GM18861 (cell line): ENCODE results near the gene IGF2.

Experiments used
- ATAC-seq: cut with Tn5 transposase; IDR thresholded peaks from one replicate; pipeline ENCODE4 v1.9.1; 2021; ENCODE audit not compliant: unreplicated experiment

IGF2 gene

GRCh38 chr11:2137202-2138067 lies 1.8 kb downstream of the IGF2 start:
- no peak for ATAC-seq

- no peak for ATAC-seq
These were observed 2.3 kb downstream of the IGF2 start for GRCh38 chr11:2136952-2137201.

DNA sequence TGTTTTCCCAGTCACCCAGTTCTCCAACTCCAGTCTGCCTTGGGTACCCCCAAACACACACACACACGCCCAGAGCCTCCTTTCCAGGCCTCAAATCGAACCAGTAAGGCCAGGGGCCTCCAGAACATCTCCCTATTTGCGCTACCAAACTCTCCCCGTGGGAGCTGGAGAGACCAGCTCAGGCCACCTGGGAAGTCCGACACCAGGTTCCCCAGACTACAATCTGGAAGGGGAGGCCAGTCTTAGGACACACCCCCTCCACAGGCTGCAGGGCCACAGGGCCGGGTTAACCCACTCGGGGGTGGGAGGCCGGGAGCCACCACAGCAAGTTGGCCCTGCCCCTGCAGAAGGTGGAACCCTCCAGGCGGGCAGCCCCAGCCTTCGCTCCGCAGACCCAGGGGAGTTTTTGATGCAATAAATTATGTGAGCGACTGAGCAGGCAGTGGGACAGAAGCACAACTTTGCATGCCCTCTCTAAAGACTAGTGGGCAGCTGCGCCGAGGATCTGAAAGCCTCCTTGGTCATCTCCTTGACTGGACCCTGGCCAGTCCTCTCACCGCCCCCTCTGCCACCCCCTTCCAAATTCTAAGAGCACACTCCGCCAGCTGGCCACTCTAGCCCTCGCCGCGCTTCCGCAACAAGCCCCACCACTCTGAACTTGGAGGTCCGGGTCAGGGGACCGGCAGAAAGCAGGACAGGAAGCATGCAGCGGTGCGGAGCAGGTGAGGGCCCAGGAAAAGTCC lies 2.8 kb downstream of the IGF2 start:
- ATAC-seq, result no peak

- ATAC-seq, result no peak
These were observed 3.5 kb downstream of the IGF2 start for GRCh38 chr11:2135648-2136201.

- ATAC-seq, result no peak
These were observed 4.1 kb downstream of the IGF2 start for GRCh38 chr11:2135018-2135569.

- ATAC-seq, result no peak
These were observed 4.9 kb downstream of the IGF2 start for GRCh38 chr11:2134022-2135010.

GRCh38 chr11:2133241-2134021 lies 5.8 kb downstream of the IGF2 start:
- no peak for ATAC-seq

DNA sequence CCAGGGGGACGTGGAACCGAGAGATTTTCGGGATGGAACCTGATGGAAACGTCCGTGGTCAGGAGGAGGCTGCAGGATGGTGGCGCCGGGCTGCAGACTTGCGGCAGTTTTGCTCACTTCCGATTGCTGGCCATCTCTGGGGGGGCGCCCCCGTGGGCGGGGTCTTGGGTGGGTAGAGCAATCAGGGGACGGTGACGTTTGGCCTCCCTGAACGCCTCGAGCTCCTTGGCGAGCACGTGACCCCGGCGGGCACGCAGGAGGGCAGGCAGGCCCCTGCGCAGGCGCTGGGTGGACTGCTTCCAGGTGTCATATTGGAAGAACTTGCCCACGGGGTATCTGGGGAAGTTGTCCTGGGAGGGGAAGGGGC lies 6.3 kb downstream of the IGF2 start:
- ATAC-seq, result no peak

DNA sequence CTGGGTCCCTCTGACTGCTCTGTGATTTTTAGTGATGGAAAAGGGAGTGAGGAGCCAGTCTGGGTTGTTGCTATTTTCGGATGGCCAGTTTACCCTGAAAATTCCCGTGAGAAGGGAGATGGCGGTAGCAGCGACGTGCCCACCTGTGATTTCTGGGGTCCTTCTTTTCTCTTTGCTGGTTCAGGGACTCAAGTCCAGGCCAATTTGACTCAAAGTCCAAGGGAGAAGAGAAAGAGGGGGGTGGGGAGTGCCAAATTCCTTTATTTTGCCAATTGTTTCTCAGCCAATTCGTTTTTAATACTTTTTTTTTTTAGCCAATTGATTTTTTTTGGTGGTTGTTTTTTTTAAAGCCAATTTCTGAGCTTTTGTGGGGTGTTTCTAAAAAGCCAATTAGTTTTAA lies 6.9 kb downstream of the IGF2 start:
- ATAC-seq, result no peak

DNA sequence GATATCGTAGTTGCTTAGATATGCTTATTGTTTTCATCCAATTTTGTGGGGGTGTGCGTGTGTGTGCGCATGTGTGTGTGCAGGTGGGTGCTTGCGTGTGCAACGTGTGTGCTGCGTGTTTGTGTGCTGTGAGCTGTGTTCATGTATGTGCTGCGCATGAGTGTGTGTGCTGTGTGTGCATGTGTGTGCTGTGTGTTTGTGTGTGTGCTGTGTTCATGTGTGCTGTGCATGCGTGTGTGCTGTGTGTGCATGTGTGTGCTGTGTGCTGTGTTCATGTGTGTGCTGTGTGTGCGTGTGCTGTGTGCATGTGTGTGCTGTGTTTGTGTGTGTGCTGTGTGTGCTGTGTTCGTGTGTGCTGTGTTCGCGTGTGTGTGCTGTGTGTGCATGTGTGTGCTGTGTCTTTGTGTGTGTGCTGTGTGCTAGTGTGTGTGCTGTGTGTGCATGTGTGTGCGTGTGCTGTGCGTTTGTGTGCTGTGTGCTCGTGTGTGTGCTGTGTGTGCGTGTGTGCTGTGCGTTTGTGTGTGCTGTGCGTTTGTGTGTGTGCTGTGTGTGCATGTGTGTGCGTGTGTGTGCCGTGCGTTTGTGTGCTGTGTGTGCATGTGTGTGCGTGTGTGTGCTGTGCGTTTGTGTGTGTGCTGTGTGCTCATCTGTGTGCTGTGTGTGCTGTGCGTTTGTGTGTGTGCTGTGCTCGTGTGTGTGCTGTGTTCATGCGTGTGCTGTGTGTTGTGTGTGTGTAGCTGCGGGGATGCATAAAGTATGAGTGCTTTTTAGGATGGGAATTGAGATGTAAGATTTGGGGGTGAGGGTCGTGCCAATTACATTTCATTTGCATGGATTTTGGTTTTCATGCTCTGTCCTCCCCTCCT lies 7.6 kb downstream of the IGF2 start:
- ATAC-seq, result no peak

DNA sequence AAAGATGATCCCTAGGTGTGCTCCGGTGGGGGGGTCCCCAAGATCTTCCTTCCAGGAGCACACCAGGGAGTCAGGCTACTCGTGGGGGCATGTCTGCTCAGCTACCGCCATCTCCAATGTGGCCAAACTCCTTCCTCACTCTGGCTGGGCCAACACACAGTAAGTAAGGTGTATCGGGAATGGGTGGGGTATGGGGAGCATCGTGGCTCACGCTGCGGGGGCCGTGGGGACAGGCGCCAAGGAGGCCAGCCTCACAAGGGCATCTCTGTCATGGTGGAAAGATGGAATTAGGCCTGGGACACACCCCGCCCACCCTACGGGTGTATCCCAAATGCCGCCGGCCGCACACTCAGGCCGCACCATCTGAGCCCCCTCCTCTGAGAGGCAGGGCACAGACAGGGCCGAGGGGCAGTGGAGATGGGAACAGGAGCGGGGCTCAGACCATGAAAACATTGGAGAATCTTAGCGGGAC lies 8.3 kb downstream of the IGF2 start:
- ATAC-seq, result no peak

- no peak for ATAC-seq
These were observed 9.4 kb downstream of the IGF2 start for GRCh38 chr11:2129699-2130366.

GRCh38 chr11:2129308-2129698 lies 9.9 kb downstream of the IGF2 start:
- no peak for ATAC-seq

GRCh38 chr11:2128511-2129307 lies 10.5 kb downstream of the IGF2 start:
- no peak for ATAC-seq

DNA sequence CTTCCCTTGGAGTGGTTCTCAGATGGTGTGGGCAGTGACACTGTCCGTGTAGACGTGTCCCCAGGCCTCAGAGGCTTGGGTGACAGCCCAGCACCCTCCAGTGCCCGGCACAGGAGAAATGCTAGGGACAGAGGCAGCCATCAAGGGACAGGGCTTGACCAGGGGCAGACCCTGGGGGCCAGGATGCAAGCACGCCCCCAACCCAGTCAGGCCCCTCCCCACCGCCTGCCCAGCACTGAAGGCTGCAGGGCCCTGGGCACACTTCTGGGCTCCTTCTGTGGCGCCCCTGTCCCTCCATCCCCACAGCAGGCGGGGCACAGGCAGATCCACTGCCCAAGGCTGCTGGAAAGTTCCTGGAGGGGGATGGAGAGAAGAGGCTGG lies 11.1 kb downstream of the IGF2 start:
- no peak for ATAC-seq

GRCh38 chr11:2127482-2128129 lies 11.6 kb downstream of the IGF2 start:
- ATAC-seq, result no peak

- ATAC-seq, result no peak
These were observed 12.6 kb downstream of the IGF2 start for GRCh38 chr11:2126520-2127085.
